H1 (cell line): ENCODE results near the gene PRR5L. TPM values are rescaled to one million over a fixed set of nuclear protein-coding genes. Genes with fewer than 3 reads are reported as not detected.

Source experiments
- CEBPB ChIP-seq: IDR thresholded peaks from 2 replicates; pipeline ENCODE4 v1.6.1; 2012; ENCODE audit warnings: low read depth, low read length
- KDM1A ChIP-seq: fragments of 200-600, 300-600 bp; sonication (generic); IDR thresholded peaks from 2 replicates; pipeline ENCODE4 v1.7.1; 2016; ENCODE audit warnings: mild to moderate bottlenecking, low read length, borderline replicate concordance
- POLR2A ChIP-seq, 2 experiments: IDR thresholded peaks; 1 replicate in 1 of 2; 2 replicates in 1 of 2; pipeline ENCODE4 v1.6.1; 2011; ENCODE audit warnings: low read depth in 2 of 2, low read length in 2 of 2, mild to moderate bottlenecking in 2 of 2; ENCODE audit errors: control extremely low read depth in 1 of 2
- polyA plus RNA-seq, 7 experiments: library from polyadenylated mRNA; depleted of rRNA in 3 of 7; stranded (reverse) in 5 of 7; unstranded in 2 of 7; fragments of >200 nt in 5 of 7; fragments of 200-250 nt in 2 of 7; gene quantifications; 1 replicate in 5 of 7; 2 replicates in 1 of 7; 4 replicates in 1 of 7; pipeline versions ENCODE4 v1.2.1 to v1.2.3, GENCODE V29; 2011 to 2013; ENCODE audit warnings: missing spikeins in 2 of 7, mixed read lengths in 2 of 7
- total RNA-seq: library from RNA; stranded (reverse); fragmentation: NEBNext Ultra II Directional; extraction: Animal tissue kit (Norgen Biotek cat#: 25700); gene quantifications from 2 replicates; pipeline ENCODE4 v1.2.1, GENCODE V29; 2021

The PRR5L gene
- total and polyA plus RNA-seq, 2 of the 8 experiments (the other 6 are each of a cell fraction or from before 2014, with no cell fraction given): 6.6 to 10.1 TPM

DNA sequence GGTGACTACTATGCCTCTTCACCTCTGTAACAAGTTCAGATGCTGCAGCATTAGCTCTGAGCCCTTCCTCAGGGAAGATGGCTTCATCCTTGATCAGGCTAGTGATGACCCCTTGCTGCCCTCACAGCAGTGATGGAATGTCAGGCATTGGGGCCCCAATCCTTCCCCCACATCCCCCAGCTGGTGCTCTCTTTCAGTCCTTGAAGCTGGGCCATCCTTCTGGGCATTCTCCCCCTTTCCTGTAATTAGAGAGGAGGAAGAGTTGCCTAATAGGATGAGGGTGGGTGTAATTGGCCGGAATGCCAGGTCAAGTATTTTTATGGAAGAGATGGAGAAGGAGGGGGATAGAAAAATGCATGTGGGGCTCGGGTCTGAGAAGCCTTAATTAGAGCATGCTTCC is 151.4 kb downstream of the PRR5L start (continued):
- no peak for TF ChIP-seq KDM1A
- no peak for TF ChIP-seq POLR2A (IDR thresholded peaks at IDR 0.05; ENCODE audit: control extremely low read depth in 1 of 2, low read depth in 2 of 2, low read length in 2 of 2)
- TF ChIP-seq CEBPB: peak; percentile 76
- TF ChIP-seq, all 59 proteins: peak for 3
